Peyer's patch (tissue), 4 donors: ENCODE results near the gene KIFC3.

Source experiments
- POLR2A ChIP-seq, 2 donors: fragments of 450-650 bp; IDR thresholded peaks; one replicate each; pipeline ENCODE4 v1.5.1; 2017; ENCODE audit warnings: antibody characterized with exemption in 2 of 2, mild to moderate bottlenecking in 2 of 2, moderate library complexity in 2 of 2
- TF ChIP-seq, protein P1 (sequence below), 6 experiments: fragments of 450-650 bp in 4 of 6; fragments of 200-600 bp in 2 of 6; sonication (generic) in 1 of 6; IDR thresholded peaks; one replicate each; pipeline ENCODE4 v1.5.1; 2017 to 2019; ENCODE audit warnings: antibody characterized with exemption in 6 of 6, mild to moderate bottlenecking in 3 of 6, moderate library complexity in 1 of 6

DNA sequence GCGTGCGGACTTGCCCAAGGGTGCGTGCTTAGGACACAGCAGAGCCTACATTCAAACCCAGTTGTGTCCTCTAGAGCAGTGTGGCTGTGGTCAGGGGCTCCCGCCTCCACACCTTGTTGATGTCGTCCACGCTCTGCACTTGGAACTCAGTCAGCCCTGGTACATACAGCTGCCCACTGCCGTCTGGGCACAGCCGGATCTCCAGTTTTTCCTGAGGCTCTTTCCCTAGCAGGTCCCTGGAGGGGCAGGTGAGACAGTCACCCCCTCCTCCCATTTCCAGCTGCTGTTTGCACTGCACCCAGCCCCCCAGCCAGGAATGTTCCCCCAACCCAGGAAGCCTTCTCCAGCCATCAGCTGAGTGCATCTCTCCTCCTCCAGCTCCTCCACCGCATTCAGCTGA lies 41.0 kb downstream of the KIFC3 start:
- TF ChIP-seq, protein P1, sequence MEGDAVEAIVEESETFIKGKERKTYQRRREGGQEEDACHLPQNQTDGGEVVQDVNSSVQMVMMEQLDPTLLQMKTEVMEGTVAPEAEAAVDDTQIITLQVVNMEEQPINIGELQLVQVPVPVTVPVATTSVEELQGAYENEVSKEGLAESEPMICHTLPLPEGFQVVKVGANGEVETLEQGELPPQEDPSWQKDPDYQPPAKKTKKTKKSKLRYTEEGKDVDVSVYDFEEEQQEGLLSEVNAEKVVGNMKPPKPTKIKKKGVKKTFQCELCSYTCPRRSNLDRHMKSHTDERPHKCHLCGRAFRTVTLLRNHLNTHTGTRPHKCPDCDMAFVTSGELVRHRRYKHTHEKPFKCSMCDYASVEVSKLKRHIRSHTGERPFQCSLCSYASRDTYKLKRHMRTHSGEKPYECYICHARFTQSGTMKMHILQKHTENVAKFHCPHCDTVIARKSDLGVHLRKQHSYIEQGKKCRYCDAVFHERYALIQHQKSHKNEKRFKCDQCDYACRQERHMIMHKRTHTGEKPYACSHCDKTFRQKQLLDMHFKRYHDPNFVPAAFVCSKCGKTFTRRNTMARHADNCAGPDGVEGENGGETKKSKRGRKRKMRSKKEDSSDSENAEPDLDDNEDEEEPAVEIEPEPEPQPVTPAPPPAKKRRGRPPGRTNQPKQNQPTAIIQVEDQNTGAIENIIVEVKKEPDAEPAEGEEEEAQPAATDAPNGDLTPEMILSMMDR (IDR thresholded peaks at IDR 0.05) = no peak
- no peak for TF ChIP-seq POLR2A (IDR thresholded peaks at IDR 0.05)
